HL-60/S4 treated with phorbol 12-myristate 13-acetate at 8.2 ng/mL for 4 days and 3 days (cell line): ENCODE results near the gene C1orf115.
"Not testable (repeated sequence)": the region's sequence is repeated elsewhere in the genome, so short reads cannot be mapped to it uniquely, and the experiment has no call there.

Experiments used
- in situ Hi-C: fragments of 300-500 bp; cut with MboI; formaldehyde crosslinking; loops from 2 replicates; pipeline ENCODE4 v1.15.0; 2022; ENCODE audit warnings: low sequenced_read_pairs

Gene C1orf115

GRCh38 chr1:220717800-220718640 is 27.9 kb downstream of the C1orf115 start:
- in situ Hi-C loops, result no loop called here

- in situ Hi-C loops, result not testable (repeated sequence)
These were observed 31.1 kb downstream of the C1orf115 start for GRCh38 chr1:220721266-220721665.

GRCh38 chr1:220726634-220727033 is 36.5 kb downstream of the C1orf115 start:
- in situ Hi-C loops, result no loop called here

GRCh38 chr1:220727519-220727918 is 37.4 kb downstream of the C1orf115 start:
- in situ Hi-C loops, result no loop called here

- in situ Hi-C loops, result no loop called here
These were observed 40.3 kb downstream of the C1orf115 start for GRCh38 chr1:220730486-220730885.

- in situ Hi-C loops, result no loop called here
These were observed 42.0 kb downstream of the C1orf115 start for GRCh38 chr1:220732137-220732536.

- in situ Hi-C loops, result no loop called here
These were observed 42.5 kb downstream of the C1orf115 start for GRCh38 chr1:220732621-220733020.

GRCh38 chr1:220733086-220733601 is 43.0 kb downstream of the C1orf115 start:
- in situ Hi-C loops, result no loop called here

- in situ Hi-C loops, result no loop called here
These were observed 44.6 kb downstream of the C1orf115 start for GRCh38 chr1:220734571-220735326.

GRCh38 chr1:220736283-220736682 is 46.1 kb downstream of the C1orf115 start:
- in situ Hi-C loops, result not testable (repeated sequence)

GRCh38 chr1:220741349-220741748 is 51.2 kb downstream of the C1orf115 start:
- in situ Hi-C loops, result no loop called here

GRCh38 chr1:220741825-220742224 is 51.7 kb downstream of the C1orf115 start:
- in situ Hi-C loops, result no loop called here

- in situ Hi-C loops, result no loop called here
These were observed 52.4 kb downstream of the C1orf115 start for GRCh38 chr1:220742520-220742919.

- in situ Hi-C loops, result no loop called here
These were observed 56.7 kb downstream of the C1orf115 start for GRCh38 chr1:220746851-220747250.

- in situ Hi-C loops, result no loop called here
These were observed 57.4 kb downstream of the C1orf115 start for GRCh38 chr1:220747437-220748088.

GRCh38 chr1:220748089-220748934 is 58.1 kb downstream of the C1orf115 start, which contains the start of gene MTARC2:
Gene MTARC2, plus strand, starts transcription at chr1:220748322. Its CDS starts 210 bp downstream, at chr1:220748532.
- in situ Hi-C loops, result no loop called here
